ENCODE data around the gene RAPGEF1.

DNA sequence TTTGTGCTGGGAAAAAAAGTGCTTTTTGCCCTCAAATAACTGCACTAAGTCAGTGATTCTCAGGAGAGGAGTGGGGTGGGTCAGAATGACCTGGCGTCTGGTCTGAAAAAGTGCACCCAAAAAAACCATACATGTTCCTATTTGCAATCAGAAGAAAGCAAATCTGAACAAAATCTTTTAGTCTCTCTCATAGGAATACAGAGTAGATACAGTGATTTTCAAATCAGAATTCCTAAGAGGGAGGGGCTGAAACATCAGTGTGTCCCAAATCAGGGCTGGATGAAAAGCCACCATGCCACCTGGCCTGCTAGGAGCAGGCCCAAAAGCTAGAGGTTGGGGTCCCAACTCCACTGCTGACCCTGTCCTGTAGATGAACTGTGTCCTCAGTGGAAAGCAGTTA is 66.8 kb downstream of the RAPGEF1 start:
- TF ChIP-seq POLR2A (IDR thresholded peaks at IDR 0.05) (no peak), POLR2AphosphoS5 (IDR thresholded peaks at IDR 0.05) (no peak)
- TF ChIP-seq, protein P1, sequence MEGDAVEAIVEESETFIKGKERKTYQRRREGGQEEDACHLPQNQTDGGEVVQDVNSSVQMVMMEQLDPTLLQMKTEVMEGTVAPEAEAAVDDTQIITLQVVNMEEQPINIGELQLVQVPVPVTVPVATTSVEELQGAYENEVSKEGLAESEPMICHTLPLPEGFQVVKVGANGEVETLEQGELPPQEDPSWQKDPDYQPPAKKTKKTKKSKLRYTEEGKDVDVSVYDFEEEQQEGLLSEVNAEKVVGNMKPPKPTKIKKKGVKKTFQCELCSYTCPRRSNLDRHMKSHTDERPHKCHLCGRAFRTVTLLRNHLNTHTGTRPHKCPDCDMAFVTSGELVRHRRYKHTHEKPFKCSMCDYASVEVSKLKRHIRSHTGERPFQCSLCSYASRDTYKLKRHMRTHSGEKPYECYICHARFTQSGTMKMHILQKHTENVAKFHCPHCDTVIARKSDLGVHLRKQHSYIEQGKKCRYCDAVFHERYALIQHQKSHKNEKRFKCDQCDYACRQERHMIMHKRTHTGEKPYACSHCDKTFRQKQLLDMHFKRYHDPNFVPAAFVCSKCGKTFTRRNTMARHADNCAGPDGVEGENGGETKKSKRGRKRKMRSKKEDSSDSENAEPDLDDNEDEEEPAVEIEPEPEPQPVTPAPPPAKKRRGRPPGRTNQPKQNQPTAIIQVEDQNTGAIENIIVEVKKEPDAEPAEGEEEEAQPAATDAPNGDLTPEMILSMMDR (IDR thresholded peaks at IDR 0.05): no peak
